Heart left ventricle (tissue), 13 donors: Measurements from ENCODE around the gene MAP3K7CL.

Experiments used
- CTCF ChIP-seq, 12 donors: fragments of 200-600 bp; sonication (generic) in 4 of 12; IDR thresholded peaks; one replicate each; pipeline versions ENCODE4 v1.5.0 to v1.8.0; 2018 to 2022; ENCODE audit warnings: antibody characterized with exemption in 12 of 12, mild to moderate bottlenecking in 5 of 12
- POLR2A ChIP-seq, 2 donors: fragments of 450-650 bp; IDR thresholded peaks; one replicate each; pipeline ENCODE4 v1.6.1; 2017; ENCODE audit warnings: antibody characterized with exemption in 2 of 2, mild to moderate bottlenecking in 2 of 2, moderate library complexity in 2 of 2
- donor health status: ischemic (EF 13 %, LVEDD 7.1; RV severe dilation, severe dysfunction).
- donor health status: DM: no; HTN: yes; CAD: no.
- donor health status: DM: no; HTN: no; CAD: no.
- donor health status: ischemic (EF 25% LVEDD 6.9; RV normal size, moderate dysfunction).
- donor health status: ischemic (EF 25% LVEDD 5.7; RV mildly dilated, moderate dysfunction).
- donor health status: ischemic (EF 35%, LVEDD 5.7; RV mildly dilated, moderate dysfunction).
- donor health status: nonischemic (EF 11% LVEDD 7.7; RV severe dilation, severe dysfunction).
- donor health status: DM: yes; HTN: yes; CAD: no.
- donor health status: PGD.
- donor health status: ischemic (EF 29% LVEDD 5.4; RV normal size, mild dysfunction).
- donor health status: nonischemic (EF 23%, LVEDD 6.1; RV moderate dilation, normal function).

GRCh38 chr21:29206445-29206844 lies 76.0 kb downstream of the MAP3K7CL start:
- TF ChIP-seq CTCF (IDR thresholded peaks at IDR 0.05): no peak
- no peak for TF ChIP-seq POLR2A (IDR thresholded peaks at IDR 0.05)
